ENCODE measurements around the gene LOX.

Gene LOX

DNA sequence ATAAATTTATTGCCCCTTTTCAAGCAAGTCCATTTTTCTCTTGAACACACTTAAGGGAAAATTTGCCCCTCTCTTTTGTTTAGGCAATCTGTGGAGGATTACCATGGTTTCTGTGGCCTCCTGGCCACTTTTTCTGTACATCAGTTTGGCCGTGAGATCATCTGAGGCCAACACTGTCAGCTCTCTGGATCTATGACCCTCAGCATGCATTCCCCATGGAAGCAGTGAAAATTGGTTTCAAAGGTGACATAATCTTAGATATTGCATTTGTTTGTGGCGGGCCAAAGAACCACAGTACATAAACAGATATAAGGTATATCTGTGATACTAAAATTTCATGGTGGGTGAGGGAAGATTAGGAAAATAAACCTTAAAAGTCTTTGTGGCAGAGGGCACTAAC is 46.7 kb upstream of the LOX start:
- Histone ChIP-seq H3K79me2 (ENCODE audit: insufficient read depth, low read length) (no peaks in the 10 kb centered on the region), H3K9me3 (ENCODE audit: low read length) (no peaks in the 10 kb centered on the region), H3K27me3 (ENCODE audit: insufficient read depth, low read length) (no peaks in the 10 kb centered on the region), H3K9ac (ENCODE audit: low read length) (no peak overlapping the region), H3K4me3 (ENCODE audit: low read depth, low read length, poor library complexity, severe bottlenecking) (no peak overlapping the region), H2AFZ (ENCODE audit: low read length) (no peak overlapping the region), H3K27ac (ENCODE audit: low read depth, low read length, poor library complexity, severe bottlenecking) (no peak overlapping the region), H3F3A (ENCODE audit: insufficient read depth, low read length) (no peaks in the 10 kb centered on the region), H3K4me2 (ENCODE audit: low read length) (no peak overlapping the region), H4K20me1 (ENCODE audit: insufficient read depth, low read length) (no peaks in the 10 kb centered on the region), H3K9me2 (ENCODE audit: low read depth, low read length) (no peaks in the 10 kb centered on the region), H3K4me1 (ENCODE audit: insufficient read depth, low read length, severe bottlenecking) (no peaks in the 10 kb centered on the region), H3K36me3 (ENCODE audit: insufficient read depth, low read length) (no peaks in the 10 kb centered on the region)
- no peak for TF ChIP-seq EZH2 (IDR thresholded peaks at IDR 0.05; ENCODE audit: borderline replicate concordance, low read length)
- TF ChIP-seq, protein P1, sequence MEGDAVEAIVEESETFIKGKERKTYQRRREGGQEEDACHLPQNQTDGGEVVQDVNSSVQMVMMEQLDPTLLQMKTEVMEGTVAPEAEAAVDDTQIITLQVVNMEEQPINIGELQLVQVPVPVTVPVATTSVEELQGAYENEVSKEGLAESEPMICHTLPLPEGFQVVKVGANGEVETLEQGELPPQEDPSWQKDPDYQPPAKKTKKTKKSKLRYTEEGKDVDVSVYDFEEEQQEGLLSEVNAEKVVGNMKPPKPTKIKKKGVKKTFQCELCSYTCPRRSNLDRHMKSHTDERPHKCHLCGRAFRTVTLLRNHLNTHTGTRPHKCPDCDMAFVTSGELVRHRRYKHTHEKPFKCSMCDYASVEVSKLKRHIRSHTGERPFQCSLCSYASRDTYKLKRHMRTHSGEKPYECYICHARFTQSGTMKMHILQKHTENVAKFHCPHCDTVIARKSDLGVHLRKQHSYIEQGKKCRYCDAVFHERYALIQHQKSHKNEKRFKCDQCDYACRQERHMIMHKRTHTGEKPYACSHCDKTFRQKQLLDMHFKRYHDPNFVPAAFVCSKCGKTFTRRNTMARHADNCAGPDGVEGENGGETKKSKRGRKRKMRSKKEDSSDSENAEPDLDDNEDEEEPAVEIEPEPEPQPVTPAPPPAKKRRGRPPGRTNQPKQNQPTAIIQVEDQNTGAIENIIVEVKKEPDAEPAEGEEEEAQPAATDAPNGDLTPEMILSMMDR (IDR thresholded peaks at IDR 0.05; ENCODE audit: low read length), result no peak

DNA sequence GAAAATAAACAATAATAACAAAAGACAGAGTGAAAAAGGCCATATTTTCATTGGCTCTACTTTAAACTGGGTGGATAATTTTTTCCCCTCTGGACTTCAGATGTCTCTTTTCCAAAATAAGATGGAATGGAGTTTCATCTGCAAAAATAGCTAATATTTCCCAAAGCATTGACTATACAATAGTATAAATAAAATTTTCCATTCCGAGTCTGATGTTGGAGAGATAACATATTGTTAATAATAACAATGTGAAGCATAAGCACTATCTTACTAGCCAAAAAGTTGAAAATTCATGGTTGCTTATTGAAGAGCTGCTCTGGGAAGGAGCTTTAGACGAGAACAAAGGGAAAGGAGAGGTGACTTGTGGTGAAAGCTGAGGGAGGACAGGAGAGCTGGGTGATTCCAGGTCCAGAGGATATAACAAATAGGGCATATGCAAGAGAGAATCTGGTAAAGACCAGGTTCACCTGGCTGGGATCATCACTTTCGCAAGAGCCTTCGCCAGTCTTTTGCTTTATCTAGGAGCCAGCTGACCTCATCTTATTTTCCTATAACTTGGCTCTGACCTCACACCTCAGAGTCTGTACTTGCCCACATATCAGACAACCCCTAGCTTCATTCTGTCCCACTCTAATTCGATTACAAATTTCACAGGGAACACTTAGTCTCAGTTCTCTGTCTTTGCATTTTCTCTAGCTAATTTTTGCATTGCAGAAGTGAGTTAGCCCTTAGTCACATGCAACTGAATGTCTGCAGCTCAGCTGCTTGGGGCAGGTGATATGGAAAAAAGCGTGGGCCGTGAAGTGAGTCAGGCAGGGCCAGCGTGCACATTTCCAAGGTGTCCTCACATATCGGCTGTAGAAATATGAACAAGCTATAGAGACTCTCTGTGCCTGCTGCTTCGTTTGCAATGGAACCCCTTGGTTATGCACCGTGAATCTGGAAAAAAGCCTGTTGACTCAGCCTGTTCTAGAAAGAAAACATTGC is 43.7 kb upstream of the LOX start:
- Histone ChIP-seq H3K4me1 (ENCODE audit: insufficient read depth, low read length, severe bottlenecking) (no peaks in the 10 kb centered on the region), H2AFZ (ENCODE audit: low read length) (no peak overlapping the region), H3K27ac (ENCODE audit: low read depth, low read length, poor library complexity, severe bottlenecking) (no peak overlapping the region), H3K4me2 (ENCODE audit: low read length) (no peak overlapping the region), H4K20me1 (ENCODE audit: insufficient read depth, low read length) (no peaks in the 10 kb centered on the region), H3K9me3 (ENCODE audit: low read length) (no peaks in the 10 kb centered on the region), H3K4me3 (ENCODE audit: low read depth, low read length, poor library complexity, severe bottlenecking) (no peak overlapping the region), H3K27me3 (ENCODE audit: insufficient read depth, low read length) (no peaks in the 10 kb centered on the region), H3F3A (ENCODE audit: insufficient read depth, low read length) (no peaks in the 10 kb centered on the region), H3K79me2 (ENCODE audit: insufficient read depth, low read length) (no peaks in the 10 kb centered on the region), H3K9me2 (ENCODE audit: low read depth, low read length) (no peaks in the 10 kb centered on the region), H3K9ac (ENCODE audit: low read length) (no peak overlapping the region), H3K36me3 (ENCODE audit: insufficient read depth, low read length) (no peaks in the 10 kb centered on the region)
- TF ChIP-seq EZH2 (IDR thresholded peaks at IDR 0.05; ENCODE audit: borderline replicate concordance, low read length), result no peak
- TF ChIP-seq, protein P1 (IDR thresholded peaks at IDR 0.05; ENCODE audit: low read length), result no peak

DNA sequence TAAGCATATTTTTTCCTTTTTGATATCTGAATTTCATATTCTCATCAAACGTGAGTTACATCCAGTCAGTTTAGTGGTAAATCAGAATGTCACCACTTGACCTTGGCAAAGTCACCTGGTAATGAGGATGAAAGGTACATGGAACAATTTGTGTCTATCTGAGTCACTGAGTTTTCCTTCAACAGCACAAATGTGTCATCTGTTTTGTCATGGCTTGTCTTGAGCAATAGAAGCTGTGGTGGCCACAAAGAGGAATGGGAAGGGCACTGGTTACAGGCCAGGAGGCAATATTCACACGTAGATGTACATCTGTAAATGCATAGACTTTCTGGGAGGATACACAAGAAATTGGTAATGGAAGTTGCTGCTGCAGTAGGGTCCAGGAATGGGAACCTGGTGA is 42.9 kb upstream of the LOX start:
- no peaks in the 10 kb centered on the region for H3K4me1 ChIP-seq (ENCODE audit: insufficient read depth, low read length, severe bottlenecking)
- no peaks in the 10 kb centered on the region for H3K9me2 ChIP-seq (ENCODE audit: low read depth, low read length)
- H3K79me2 ChIP-seq (ENCODE audit: insufficient read depth, low read length), result no peaks in the 10 kb centered on the region
- H4K20me1 ChIP-seq (ENCODE audit: insufficient read depth, low read length), result no peaks in the 10 kb centered on the region
- no peak overlapping the region for H3K4me3 ChIP-seq (ENCODE audit: low read depth, low read length, poor library complexity, severe bottlenecking)
- TF ChIP-seq, protein P1 (IDR thresholded peaks at IDR 0.05; ENCODE audit: low read length), result no peak
- no peak for TF ChIP-seq EZH2 (IDR thresholded peaks at IDR 0.05; ENCODE audit: borderline replicate concordance, low read length)
- H3K9me3 ChIP-seq (ENCODE audit: low read length), result no peaks in the 10 kb centered on the region
- no peak overlapping the region for H3K27ac ChIP-seq (ENCODE audit: low read depth, low read length, poor library complexity, severe bottlenecking)
- no peak overlapping the region for H3K4me2 ChIP-seq (ENCODE audit: low read length)
- H2AFZ ChIP-seq (ENCODE audit: low read length), result no peak overlapping the region
- H3F3A ChIP-seq (ENCODE audit: insufficient read depth, low read length), result no peaks in the 10 kb centered on the region
- H3K27me3 ChIP-seq (ENCODE audit: insufficient read depth, low read length), result no peaks in the 10 kb centered on the region
- H3K9ac ChIP-seq (ENCODE audit: low read length), result no peak overlapping the region
- no peaks in the 10 kb centered on the region for H3K36me3 ChIP-seq (ENCODE audit: insufficient read depth, low read length)

Data from OCI-LY1 (cell line).